HL-60 (cell line): Measurements from ENCODE around the gene BRD3OS.

ENCODE experiments used
- DNase-seq, 2 experiments: peaks; one replicate each; pipeline ENCODE4 v3.0.0-alpha.2; 2010 to 2020; ENCODE audit warnings: low read depth in 1 of 2, low spot score in 1 of 2
- H3K27ac ChIP-seq: fragments of 250-450 bp; sonication (Bioruptor Pico); replicated peaks from 2 replicates; pipeline ENCODE4 v1.5.1; 2020; ENCODE audit warnings: mild to moderate bottlenecking, moderate library complexity
- H3K27me3 ChIP-seq: fragments of 250-450 bp; sonication (Bioruptor Pico); 2 replicates; pipeline ENCODE4 v1.5.1; 2021; ENCODE audit warnings: mild to moderate bottlenecking, moderate library complexity; ENCODE audit not compliant: insufficient read depth, poor library complexity, severe bottlenecking
- H3K4me3 ChIP-seq: replicated peaks from 2 replicates; pipeline ENCODE4 v1.5.1; 2011; ENCODE audit warnings: mild to moderate bottlenecking, control low read depth, low read length; ENCODE audit not compliant: insufficient read depth
- GABPA ChIP-seq: IDR thresholded peaks from 2 replicates; pipeline ENCODE4 v1.6.1; 2012; ENCODE audit warnings: low read depth
- POLR2AphosphoS5 ChIP-seq: IDR thresholded peaks from 2 replicates; pipeline ENCODE4 v1.6.1; 2012; ENCODE audit warnings: low read depth
- REST ChIP-seq: IDR thresholded peaks from 2 replicates; pipeline ENCODE4 v1.6.1; 2012; ENCODE audit warnings: low read depth; ENCODE audit not compliant: insufficient replicate concordance
- SPI1 ChIP-seq: IDR thresholded peaks from 2 replicates; pipeline ENCODE4 v1.6.1; 2012; ENCODE audit warnings: low read depth, mild to moderate bottlenecking, borderline replicate concordance
- TF ChIP-seq, protein P1 (sequence below): IDR thresholded peaks from one replicate; pipeline ENCODE4 v1.5.1; 2011; ENCODE audit warnings: low read length, control low read depth, inconsistent platforms; ENCODE audit not compliant: insufficient read depth

Gene BRD3OS

GRCh38 chr9:134053941-134054761, 28.9 kb downstream of the BRD3OS start:
- Histone ChIP-seq H3K27ac (no peak overlapping the region), H3K27me3 (no peaks in the 10 kb centered on the region), H3K4me3 (no peak overlapping the region)
- TF ChIP-seq, protein P1, sequence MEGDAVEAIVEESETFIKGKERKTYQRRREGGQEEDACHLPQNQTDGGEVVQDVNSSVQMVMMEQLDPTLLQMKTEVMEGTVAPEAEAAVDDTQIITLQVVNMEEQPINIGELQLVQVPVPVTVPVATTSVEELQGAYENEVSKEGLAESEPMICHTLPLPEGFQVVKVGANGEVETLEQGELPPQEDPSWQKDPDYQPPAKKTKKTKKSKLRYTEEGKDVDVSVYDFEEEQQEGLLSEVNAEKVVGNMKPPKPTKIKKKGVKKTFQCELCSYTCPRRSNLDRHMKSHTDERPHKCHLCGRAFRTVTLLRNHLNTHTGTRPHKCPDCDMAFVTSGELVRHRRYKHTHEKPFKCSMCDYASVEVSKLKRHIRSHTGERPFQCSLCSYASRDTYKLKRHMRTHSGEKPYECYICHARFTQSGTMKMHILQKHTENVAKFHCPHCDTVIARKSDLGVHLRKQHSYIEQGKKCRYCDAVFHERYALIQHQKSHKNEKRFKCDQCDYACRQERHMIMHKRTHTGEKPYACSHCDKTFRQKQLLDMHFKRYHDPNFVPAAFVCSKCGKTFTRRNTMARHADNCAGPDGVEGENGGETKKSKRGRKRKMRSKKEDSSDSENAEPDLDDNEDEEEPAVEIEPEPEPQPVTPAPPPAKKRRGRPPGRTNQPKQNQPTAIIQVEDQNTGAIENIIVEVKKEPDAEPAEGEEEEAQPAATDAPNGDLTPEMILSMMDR, result no peak
- TF ChIP-seq GABPA (no peak), SPI1 (no peak), REST (no peak), POLR2AphosphoS5 (no peak)
- DNase-seq, result no peak

GRCh38 chr9:134054891-134055811, 29.9 kb downstream of the BRD3OS start:
- Histone ChIP-seq H3K27ac (no peak overlapping the region), H3K4me3 (no peak overlapping the region), H3K27me3 (no peaks in the 10 kb centered on the region)
- DNase-seq, result no peak
- TF ChIP-seq, protein P1, result no peak
- TF ChIP-seq POLR2AphosphoS5 (no peak), SPI1 (no peak), GABPA (no peak), REST (no peak)

GRCh38 chr9:134055981-134056461, 30.7 kb downstream of the BRD3OS start:
- DNase-seq, result no peak
- Histone ChIP-seq H3K27me3 (no peaks in the 10 kb centered on the region), H3K4me3 (no peak overlapping the region), H3K27ac (no peak overlapping the region)
- no peak for TF ChIP-seq POLR2AphosphoS5
- no peak for TF ChIP-seq SPI1
- TF ChIP-seq, protein P1, result no peak
- TF ChIP-seq REST, result no peak
- no peak for TF ChIP-seq GABPA
